Sigmoid colon (tissue), 4 donors: ENCODE results near the gene PCGF5.

Experiments
- EP300 ChIP-seq, 4 donors: sonication (generic); formaldehyde crosslinking; IDR thresholded peaks; one replicate each; pipeline ENCODE4 v1.6.1; 2017; ENCODE audit warnings: antibody characterized with exemption in 4 of 4
- POLR2A ChIP-seq, 2 donors: fragments of 450-650 bp; IDR thresholded peaks; one replicate each; pipeline ENCODE4 v1.6.1; 2016; ENCODE audit warnings: antibody characterized with exemption in 2 of 2, mild to moderate bottlenecking in 2 of 2, moderate library complexity in 2 of 2
- POLR2AphosphoS5 ChIP-seq, 4 donors: sonication (generic); formaldehyde crosslinking; IDR thresholded peaks; one replicate each; pipeline ENCODE4 v1.6.1; 2017; ENCODE audit warnings: antibody characterized with exemption in 4 of 4
- TF ChIP-seq, protein P1 (sequence below), 4 experiments: fragments of 450-650 bp in 3 of 4; fragments of 200-600 bp in 1 of 4; IDR thresholded peaks; one replicate each; pipeline ENCODE4 v1.5.1; 2016 to 2019; ENCODE audit warnings: antibody characterized with exemption in 4 of 4, mild to moderate bottlenecking in 3 of 4, moderate library complexity in 2 of 4

- no peak for TF ChIP-seq POLR2A (IDR thresholded peaks at IDR 0.05)
- TF ChIP-seq, protein P1, sequence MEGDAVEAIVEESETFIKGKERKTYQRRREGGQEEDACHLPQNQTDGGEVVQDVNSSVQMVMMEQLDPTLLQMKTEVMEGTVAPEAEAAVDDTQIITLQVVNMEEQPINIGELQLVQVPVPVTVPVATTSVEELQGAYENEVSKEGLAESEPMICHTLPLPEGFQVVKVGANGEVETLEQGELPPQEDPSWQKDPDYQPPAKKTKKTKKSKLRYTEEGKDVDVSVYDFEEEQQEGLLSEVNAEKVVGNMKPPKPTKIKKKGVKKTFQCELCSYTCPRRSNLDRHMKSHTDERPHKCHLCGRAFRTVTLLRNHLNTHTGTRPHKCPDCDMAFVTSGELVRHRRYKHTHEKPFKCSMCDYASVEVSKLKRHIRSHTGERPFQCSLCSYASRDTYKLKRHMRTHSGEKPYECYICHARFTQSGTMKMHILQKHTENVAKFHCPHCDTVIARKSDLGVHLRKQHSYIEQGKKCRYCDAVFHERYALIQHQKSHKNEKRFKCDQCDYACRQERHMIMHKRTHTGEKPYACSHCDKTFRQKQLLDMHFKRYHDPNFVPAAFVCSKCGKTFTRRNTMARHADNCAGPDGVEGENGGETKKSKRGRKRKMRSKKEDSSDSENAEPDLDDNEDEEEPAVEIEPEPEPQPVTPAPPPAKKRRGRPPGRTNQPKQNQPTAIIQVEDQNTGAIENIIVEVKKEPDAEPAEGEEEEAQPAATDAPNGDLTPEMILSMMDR (IDR thresholded peaks at IDR 0.05): no peak
- no peak for TF ChIP-seq POLR2AphosphoS5 (IDR thresholded peaks at IDR 0.05)
- TF ChIP-seq EP300 (IDR thresholded peaks at IDR 0.05): no peak
These were observed 24.0 kb upstream of the PCGF5 start for GRCh38 chr10:91196268-91197048.
